Activated naive CD8-positive, alpha-beta T cell treated with anti-CD3 and anti-CD28 coated beads for 36 hours (primary cell): ENCODE results near the gene NMT1. TPM values are rescaled to one million over a fixed set of nuclear protein-coding genes. Genes with fewer than 3 reads are reported as not detected.

Experiments
- DNase-seq: peaks from one replicate; pipeline ENCODE4 v3.0.0; 2021
- H3K27ac Mint-ChIP-seq: one replicate; pipeline ENCODE4 v1.8.0; 2022; ENCODE audit warnings: mild to moderate bottlenecking, moderate library complexity, mixed read lengths
- H3K27me3 Mint-ChIP-seq: one replicate; pipeline ENCODE4 v1.8.0; 2022; ENCODE audit warnings: mild to moderate bottlenecking, mixed read lengths
- H3K36me3 Mint-ChIP-seq: one replicate; pipeline ENCODE4 v1.8.0; 2021; ENCODE audit warnings: mild to moderate bottlenecking, mixed read lengths
- H3K4me1 Mint-ChIP-seq: one replicate; pipeline ENCODE4 v1.8.0; 2021; ENCODE audit warnings: mixed read lengths
- H3K4me3 Mint-ChIP-seq: one replicate; pipeline ENCODE4 v1.8.0; 2022; ENCODE audit warnings: mild to moderate bottlenecking, moderate library complexity, mixed read lengths
- H3K9me3 Mint-ChIP-seq: one replicate; pipeline ENCODE4 v1.8.0; 2022; ENCODE audit warnings: mixed read lengths
- total RNA-seq, 2 experiments: library from RNA; stranded (reverse); gene quantifications; one replicate each; pipeline ENCODE4 v1.2.3, GENCODE V29; 2021

Gene NMT1
- total RNA-seq, result 100 to 1,000 TPM; 168 to 170 TPM

GRCh38 chr17:45060797-45061605 lies at the start of gene NMT1:
TSS of gene NMT1 (plus strand) at chr17:45061317. CDS start at chr17:45061330, 13 bp downstream.
- Mint-ChIP-seq H3K4me1 (peaks cover 42% of the 10 kb centered on the region), H3K36me3 (peaks cover 31% of the 10 kb centered on the region), H3K27ac (peak within 1 kb of the TSS; percentile 96), H3K4me3 (peak within 1 kb of the TSS; percentile 91), H3K27me3 (no peaks in the 10 kb centered on the region), H3K9me3 (no peaks in the 10 kb centered on the region)
- peak; percentile 97 for DNase-seq

- Mint-ChIP-seq H3K9me3 (no peaks in the 10 kb centered on the region), H3K27ac (no peak overlapping the region)
Observed at GRCh38 chr17:45011767-45012166, 49.4 kb upstream of the NMT1 start.

GRCh38 chr17:45013021-45013997 lies 47.8 kb upstream of the NMT1 start:
- Mint-ChIP-seq H3K4me1 (no peaks in the 10 kb centered on the region), H3K4me3 (no peak overlapping the region), H3K27ac (no peak overlapping the region), H3K36me3 (no peaks in the 10 kb centered on the region), H3K27me3 (peaks cover 24% of the 10 kb centered on the region), H3K9me3 (no peaks in the 10 kb centered on the region)
- DNase-seq, result no peak

More at GRCh38 chr17:45011767-45012166, 49.4 kb upstream of the NMT1 start:
- Mint-ChIP-seq H3K4me3 (no peak overlapping the region), H3K4me1 (no peaks in the 10 kb centered on the region), H3K36me3 (no peaks in the 10 kb centered on the region), H3K27me3 (peaks cover 20% of the 10 kb centered on the region)
- no peak for DNase-seq

GRCh38 chr17:45016237-45016636 lies 44.9 kb upstream of the NMT1 start:
- H3K27ac Mint-ChIP-seq, result no peak overlapping the region
- peaks cover 2% of the 10 kb centered on the region for H3K36me3 Mint-ChIP-seq
- H3K4me1 Mint-ChIP-seq, result peaks cover 14% of the 10 kb centered on the region
- no peak for DNase-seq
- H3K9me3 Mint-ChIP-seq, result no peaks in the 10 kb centered on the region
- peaks cover 48% of the 10 kb centered on the region for H3K27me3 Mint-ChIP-seq
- no peak overlapping the region for H3K4me3 Mint-ChIP-seq

GRCh38 chr17:45016823-45017222 lies 44.3 kb upstream of the NMT1 start:
- H3K27ac Mint-ChIP-seq, result no peak overlapping the region
- no peak for DNase-seq
- H3K9me3 Mint-ChIP-seq, result no peaks in the 10 kb centered on the region
- peaks cover 16% of the 10 kb centered on the region for H3K4me1 Mint-ChIP-seq
- no peak overlapping the region for H3K4me3 Mint-ChIP-seq
- peaks cover 53% of the 10 kb centered on the region for H3K27me3 Mint-ChIP-seq
- H3K36me3 Mint-ChIP-seq, result peaks cover 2% of the 10 kb centered on the region

- no peaks in the 10 kb centered on the region for H3K9me3 Mint-ChIP-seq
- peaks cover 2% of the 10 kb centered on the region for H3K36me3 Mint-ChIP-seq
- peak; percentile 32 for DNase-seq
- H3K27me3 Mint-ChIP-seq, result peaks cover 53% of the 10 kb centered on the region
- H3K4me3 Mint-ChIP-seq, result peak overlapping the region; percentile 91
- H3K4me1 Mint-ChIP-seq, result peaks cover 16% of the 10 kb centered on the region
- H3K27ac Mint-ChIP-seq, result peak overlapping the region; percentile 83
Observed at GRCh38 chr17:45018514-45018847, 42.6 kb upstream of the NMT1 start.

GRCh38 chr17:45018848-45019711 lies 42.0 kb upstream of the NMT1 start:
- H3K9me3 Mint-ChIP-seq, result no peaks in the 10 kb centered on the region
- H3K27ac Mint-ChIP-seq, result peak overlapping the region; percentile 83
- peak overlapping the region; percentile 91 for H3K4me3 Mint-ChIP-seq
- peaks cover 16% of the 10 kb centered on the region for H3K4me1 Mint-ChIP-seq
- DNase-seq, result peak; percentile 64
- H3K36me3 Mint-ChIP-seq, result peaks cover 2% of the 10 kb centered on the region
- peaks cover 53% of the 10 kb centered on the region for H3K27me3 Mint-ChIP-seq

- Mint-ChIP-seq H3K9me3 (no peaks in the 10 kb centered on the region), H3K4me3 (no peak overlapping the region), H3K4me1 (peaks cover 16% of the 10 kb centered on the region), H3K27ac (no peak overlapping the region), H3K27me3 (peaks cover 48% of the 10 kb centered on the region), H3K36me3 (peaks cover 2% of the 10 kb centered on the region)
- no peak for DNase-seq
Observed at GRCh38 chr17:45020354-45021138, 40.6 kb upstream of the NMT1 start.

- DNase-seq, result peak; percentile 80
- H3K27me3 Mint-ChIP-seq, result peaks cover 40% of the 10 kb centered on the region
- H3K4me1 Mint-ChIP-seq, result peaks cover 16% of the 10 kb centered on the region
- H3K36me3 Mint-ChIP-seq, result peaks cover 2% of the 10 kb centered on the region
- no peak overlapping the region for H3K4me3 Mint-ChIP-seq
- H3K9me3 Mint-ChIP-seq, result no peaks in the 10 kb centered on the region
- H3K27ac Mint-ChIP-seq, result no peak overlapping the region
Observed at GRCh38 chr17:45021607-45022287, 39.4 kb upstream of the NMT1 start.

- Mint-ChIP-seq H3K27me3 (peaks cover 37% of the 10 kb centered on the region), H3K4me3 (no peak overlapping the region), H3K9me3 (no peaks in the 10 kb centered on the region), H3K4me1 (peaks cover 16% of the 10 kb centered on the region), H3K36me3 (peaks cover 2% of the 10 kb centered on the region), H3K27ac (no peak overlapping the region)
- no peak for DNase-seq
Observed at GRCh38 chr17:45022288-45022648, 38.8 kb upstream of the NMT1 start.

GRCh38 chr17:45022655-45023339 lies 38.3 kb upstream of the NMT1 start:
- H3K27ac Mint-ChIP-seq, result no peak overlapping the region
- H3K4me3 Mint-ChIP-seq, result no peak overlapping the region
- peaks cover 2% of the 10 kb centered on the region for H3K36me3 Mint-ChIP-seq
- no peaks in the 10 kb centered on the region for H3K9me3 Mint-ChIP-seq
- peaks cover 35% of the 10 kb centered on the region for H3K27me3 Mint-ChIP-seq
- no peak for DNase-seq
- H3K4me1 Mint-ChIP-seq, result peaks cover 16% of the 10 kb centered on the region

GRCh38 chr17:45029096-45029495 lies 32.0 kb upstream of the NMT1 start:
- peaks cover 7% of the 10 kb centered on the region for H3K36me3 Mint-ChIP-seq
- H3K4me3 Mint-ChIP-seq, result no peak overlapping the region
- DNase-seq, result no peak
- no peak overlapping the region for H3K27ac Mint-ChIP-seq
- no peaks in the 10 kb centered on the region for H3K27me3 Mint-ChIP-seq
- no peaks in the 10 kb centered on the region for H3K9me3 Mint-ChIP-seq
- peaks cover 6% of the 10 kb centered on the region for H3K4me1 Mint-ChIP-seq

GRCh38 chr17:45029758-45030423 lies 31.2 kb upstream of the NMT1 start:
- Mint-ChIP-seq H3K9me3 (no peaks in the 10 kb centered on the region), H3K36me3 (peaks cover 9% of the 10 kb centered on the region), H3K27ac (peak overlapping the region; percentile 34), H3K4me1 (peaks cover 6% of the 10 kb centered on the region), H3K4me3 (no peak overlapping the region), H3K27me3 (no peaks in the 10 kb centered on the region)
- no peak for DNase-seq
